Neural progenitor cell (in vitro differentiated cells): ENCODE measurements around the gene NOS1AP.
"Not testable (repeated sequence)": the region's sequence is repeated elsewhere in the genome, so short reads cannot be mapped to it uniquely, and the experiment has no call there.

Experiments
- EZH2 ChIP-seq: fragments of 200-600 bp; sonication (generic); IDR thresholded peaks from 2 replicates; pipeline ENCODE4 v1.6.1; 2017; ENCODE audit warnings: antibody characterized with exemption, mild to moderate bottlenecking, moderate library complexity
- EZH2phosphoT487 ChIP-seq: fragments of 200-600 bp; sonication (generic); IDR thresholded peaks from 2 replicates; pipeline ENCODE4 v1.6.1; 2017; ENCODE audit warnings: antibody characterized with exemption
- TF ChIP-seq, protein P1 (sequence below): fragments of 200-600 bp; sonication (generic); IDR thresholded peaks from 2 replicates; pipeline ENCODE4 v1.5.1; 2017; ENCODE audit warnings: antibody characterized with exemption, mild to moderate bottlenecking

DNA sequence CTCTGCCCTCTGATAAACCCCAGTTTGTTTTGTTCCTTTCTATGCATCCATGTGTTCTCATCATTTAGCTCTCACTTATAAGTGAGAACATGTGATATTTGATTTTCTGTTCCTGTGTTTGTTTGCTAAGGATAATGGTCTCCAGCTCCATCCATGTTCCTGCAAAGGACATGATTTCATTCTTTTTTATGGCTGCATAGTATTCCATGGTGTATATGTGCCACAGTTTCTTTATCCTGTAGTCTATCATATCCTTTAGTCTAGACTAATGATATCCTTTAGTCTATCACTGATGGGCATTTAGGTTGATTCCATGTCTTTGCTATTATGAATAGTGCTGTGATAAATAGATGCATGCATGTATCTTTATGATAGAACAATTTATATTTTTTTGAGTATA lies 131.6 kb downstream of the NOS1AP start:
- TF ChIP-seq, protein P1, sequence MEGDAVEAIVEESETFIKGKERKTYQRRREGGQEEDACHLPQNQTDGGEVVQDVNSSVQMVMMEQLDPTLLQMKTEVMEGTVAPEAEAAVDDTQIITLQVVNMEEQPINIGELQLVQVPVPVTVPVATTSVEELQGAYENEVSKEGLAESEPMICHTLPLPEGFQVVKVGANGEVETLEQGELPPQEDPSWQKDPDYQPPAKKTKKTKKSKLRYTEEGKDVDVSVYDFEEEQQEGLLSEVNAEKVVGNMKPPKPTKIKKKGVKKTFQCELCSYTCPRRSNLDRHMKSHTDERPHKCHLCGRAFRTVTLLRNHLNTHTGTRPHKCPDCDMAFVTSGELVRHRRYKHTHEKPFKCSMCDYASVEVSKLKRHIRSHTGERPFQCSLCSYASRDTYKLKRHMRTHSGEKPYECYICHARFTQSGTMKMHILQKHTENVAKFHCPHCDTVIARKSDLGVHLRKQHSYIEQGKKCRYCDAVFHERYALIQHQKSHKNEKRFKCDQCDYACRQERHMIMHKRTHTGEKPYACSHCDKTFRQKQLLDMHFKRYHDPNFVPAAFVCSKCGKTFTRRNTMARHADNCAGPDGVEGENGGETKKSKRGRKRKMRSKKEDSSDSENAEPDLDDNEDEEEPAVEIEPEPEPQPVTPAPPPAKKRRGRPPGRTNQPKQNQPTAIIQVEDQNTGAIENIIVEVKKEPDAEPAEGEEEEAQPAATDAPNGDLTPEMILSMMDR: not testable (repeated sequence)
- not testable (repeated sequence) for TF ChIP-seq EZH2phosphoT487, EZH2
